Measurements from ENCODE around the gene ARF1.

Gene ARF1

GRCh38 chr1:228114827-228115226 is 32.3 kb downstream of the ARF1 start:
- no peak for DNase-seq (ENCODE audit: low read depth)
- TF ChIP-seq, protein P1, sequence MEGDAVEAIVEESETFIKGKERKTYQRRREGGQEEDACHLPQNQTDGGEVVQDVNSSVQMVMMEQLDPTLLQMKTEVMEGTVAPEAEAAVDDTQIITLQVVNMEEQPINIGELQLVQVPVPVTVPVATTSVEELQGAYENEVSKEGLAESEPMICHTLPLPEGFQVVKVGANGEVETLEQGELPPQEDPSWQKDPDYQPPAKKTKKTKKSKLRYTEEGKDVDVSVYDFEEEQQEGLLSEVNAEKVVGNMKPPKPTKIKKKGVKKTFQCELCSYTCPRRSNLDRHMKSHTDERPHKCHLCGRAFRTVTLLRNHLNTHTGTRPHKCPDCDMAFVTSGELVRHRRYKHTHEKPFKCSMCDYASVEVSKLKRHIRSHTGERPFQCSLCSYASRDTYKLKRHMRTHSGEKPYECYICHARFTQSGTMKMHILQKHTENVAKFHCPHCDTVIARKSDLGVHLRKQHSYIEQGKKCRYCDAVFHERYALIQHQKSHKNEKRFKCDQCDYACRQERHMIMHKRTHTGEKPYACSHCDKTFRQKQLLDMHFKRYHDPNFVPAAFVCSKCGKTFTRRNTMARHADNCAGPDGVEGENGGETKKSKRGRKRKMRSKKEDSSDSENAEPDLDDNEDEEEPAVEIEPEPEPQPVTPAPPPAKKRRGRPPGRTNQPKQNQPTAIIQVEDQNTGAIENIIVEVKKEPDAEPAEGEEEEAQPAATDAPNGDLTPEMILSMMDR (IDR thresholded peaks at IDR 0.05; ENCODE audit: control insufficient read depth, extremely low read depth, insufficient read depth) = no peak
- no peak overlapping the region for H3K4me3 ChIP-seq (ENCODE audit: low read depth, low read length)

DNA sequence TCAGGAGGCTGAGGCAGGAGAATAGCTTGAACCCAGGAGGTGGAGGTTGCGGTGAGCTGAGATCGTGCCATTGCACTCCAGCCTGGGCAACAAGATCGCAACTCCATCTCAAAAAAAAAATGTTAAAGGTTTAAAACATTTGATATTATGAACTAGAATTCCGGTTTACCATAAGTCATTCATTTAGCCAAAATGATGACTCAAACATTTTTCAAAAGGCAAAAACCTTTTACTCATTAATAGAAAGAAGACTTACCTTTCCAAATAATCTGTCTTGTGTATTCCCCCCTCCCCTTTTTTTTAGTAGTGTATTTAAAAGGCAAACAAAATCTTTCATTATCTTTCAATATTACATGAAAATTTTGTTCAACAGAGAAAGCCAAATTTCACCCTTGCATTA is 34.8 kb downstream of the ARF1 start:
- no peak for DNase-seq (ENCODE audit: low read depth)
- no peak overlapping the region for H3K4me3 ChIP-seq (ENCODE audit: low read depth, low read length)
- TF ChIP-seq, protein P1 (IDR thresholded peaks at IDR 0.05; ENCODE audit: control insufficient read depth, extremely low read depth, insufficient read depth) = no peak

- no peak overlapping the region for H3K4me3 ChIP-seq (ENCODE audit: low read depth, low read length)
- no peak for DNase-seq (ENCODE audit: low read depth)
- TF ChIP-seq, protein P1 (IDR thresholded peaks at IDR 0.05; ENCODE audit: control insufficient read depth, extremely low read depth, insufficient read depth) = no peak
Measured at GRCh38 chr1:228118040-228118439, 35.5 kb downstream of the ARF1 start.

GRCh38 chr1:228120351-228120750 is 37.8 kb downstream of the ARF1 start:
- no peak for DNase-seq (ENCODE audit: low read depth)
- no peak overlapping the region for H3K4me3 ChIP-seq (ENCODE audit: low read depth, low read length)
- TF ChIP-seq, protein P1 (IDR thresholded peaks at IDR 0.05; ENCODE audit: control insufficient read depth, extremely low read depth, insufficient read depth) = no peak

DNA sequence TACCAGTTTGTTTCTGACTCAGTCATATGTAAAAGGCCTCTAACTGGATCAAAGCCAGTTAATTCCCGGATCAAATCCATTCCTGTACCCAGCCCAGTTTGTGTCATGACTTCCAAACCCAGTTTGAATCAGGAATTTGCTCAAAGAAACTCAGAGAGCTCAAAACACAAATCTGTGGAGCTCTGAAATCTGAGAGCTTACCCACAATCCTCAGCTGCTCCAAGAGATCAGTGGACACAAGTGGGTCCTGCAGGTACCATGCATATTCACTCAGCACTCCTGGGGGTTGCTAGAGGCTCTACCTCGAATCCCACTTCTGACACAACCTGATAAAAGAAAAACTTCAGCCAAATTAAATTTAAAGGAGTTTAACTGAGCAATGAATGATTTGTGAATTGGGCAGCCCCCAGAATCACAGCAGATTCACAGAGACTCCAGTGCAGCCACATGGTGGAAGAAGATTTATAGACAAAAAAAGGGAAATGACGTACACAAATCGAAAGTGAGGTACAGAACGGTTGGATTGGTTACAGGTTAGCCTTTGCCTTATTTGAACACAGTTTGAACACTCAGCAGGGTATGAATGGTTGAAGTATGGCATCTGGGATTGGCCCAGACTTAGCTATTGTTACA is 38.5 kb downstream of the ARF1 start:
- DNase-seq (ENCODE audit: low read depth) = no peak

DNA sequence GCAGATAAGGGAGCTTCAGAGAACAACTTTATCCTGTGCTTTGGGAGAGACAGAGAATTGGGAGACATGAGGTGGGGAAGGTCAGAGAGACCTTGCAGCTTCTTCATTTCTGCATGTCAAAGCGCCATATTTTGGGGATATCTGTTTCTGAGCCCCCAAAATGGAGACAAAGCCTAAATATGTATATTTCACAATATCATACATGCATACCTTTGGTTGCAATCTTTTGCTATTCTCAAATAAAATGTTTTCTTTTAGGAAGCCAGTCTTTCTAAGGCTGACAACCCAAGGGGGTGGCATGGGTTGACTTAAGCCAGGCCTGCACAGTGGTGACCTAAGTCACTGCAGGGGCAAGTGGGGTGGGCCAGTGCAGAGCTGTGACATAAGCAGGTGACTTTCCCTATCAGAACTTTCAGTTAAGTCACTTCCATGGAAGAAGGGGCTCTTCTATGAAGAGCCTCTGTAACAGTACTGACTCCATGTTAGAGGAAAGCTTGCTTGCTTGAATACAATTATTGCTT is 40.5 kb downstream of the ARF1 start:
- no peak overlapping the region for H3K4me3 ChIP-seq (ENCODE audit: low read depth, low read length)
- DNase-seq (ENCODE audit: low read depth) = no peak
- TF ChIP-seq, protein P1 (IDR thresholded peaks at IDR 0.05; ENCODE audit: control insufficient read depth, extremely low read depth, insufficient read depth) = no peak

More for the DNA sequence above, 38.5 kb downstream of the ARF1 start:
- TF ChIP-seq, protein P1 (IDR thresholded peaks at IDR 0.05; ENCODE audit: control insufficient read depth, extremely low read depth, insufficient read depth) = no peak
- H3K4me3 ChIP-seq (ENCODE audit: low read depth, low read length) = no peak overlapping the region

DNA sequence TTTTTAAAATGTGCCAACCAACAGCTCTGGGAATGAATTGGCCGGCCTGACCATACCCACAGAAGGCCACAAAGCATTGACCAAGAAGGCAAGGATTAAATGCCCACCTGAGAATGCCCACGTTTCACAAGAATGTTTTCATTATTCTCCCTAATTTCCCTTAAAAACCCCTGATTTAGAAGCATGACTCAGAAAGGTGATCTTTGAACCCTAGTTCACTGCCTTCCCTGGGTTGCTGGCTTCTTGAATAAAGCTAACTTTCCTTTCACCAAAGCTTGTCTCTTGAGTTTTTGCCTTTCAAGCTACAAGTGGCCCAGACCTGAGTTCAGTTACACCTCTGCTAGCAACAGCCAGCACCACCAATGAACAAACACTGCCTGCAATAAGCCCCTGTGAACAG is 41.0 kb downstream of the ARF1 start:
- no peak overlapping the region for H3K4me3 ChIP-seq (ENCODE audit: low read depth, low read length)
- TF ChIP-seq, protein P1 (IDR thresholded peaks at IDR 0.05; ENCODE audit: control insufficient read depth, extremely low read depth, insufficient read depth) = no peak
- no peak for DNase-seq (ENCODE audit: low read depth)
